ENCODE data around the gene NELFCD.

GRCh38 chr20:58989196-58989595, 8.1 kb downstream of the NELFCD start:
- TF ChIP-seq CTCF (IDR thresholded peaks at IDR 0.05) (no peak), POLR2AphosphoS5 (IDR thresholded peaks at IDR 0.05; ENCODE audit: insufficient read depth in 1 of 2, low read depth in 1 of 2) (no peak), POLR2A (IDR thresholded peaks at IDR 0.05) (no peak)
